Posterior cingulate gyrus (tissue), 11 donors: Measurements from ENCODE around the gene NHP2.

Source experiments
- DNase-seq, 10 donors: peaks; one replicate each; pipeline versions ENCODE4 v3.0.0 to v3.0.0-alpha.2; 2020 to 2021; ENCODE audit warnings: mixed read lengths in 3 of 10
- intact Hi-C: fragments of 100-400 bp; cut with DNase I; formaldehyde crosslinking; loops from one replicate; pipeline ENCODE4 v1.15.1; 2023

NHP2 gene

DNA sequence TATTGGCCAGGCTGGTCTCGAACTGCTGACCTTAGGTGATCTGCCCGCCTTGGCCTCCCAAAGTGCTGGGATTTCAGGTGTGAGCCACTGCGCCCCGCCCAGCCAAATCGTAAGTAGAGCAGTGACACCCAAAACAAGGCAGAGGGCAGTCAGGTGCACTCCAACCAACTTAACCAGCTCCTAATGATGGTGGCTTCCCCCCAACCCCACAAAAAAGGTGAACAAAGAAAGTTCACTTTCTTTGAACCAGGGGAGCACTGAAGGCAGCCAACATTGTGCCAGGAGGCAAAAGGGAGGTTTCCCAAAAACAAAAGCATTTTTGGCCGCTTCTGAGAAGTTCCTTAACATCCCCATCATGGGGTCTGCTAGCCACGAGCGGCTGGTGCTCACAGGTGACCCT is 23.9 kb upstream of the NHP2 start:
- DNase-seq = no peak
- intact Hi-C loops = no loop called here

DNA sequence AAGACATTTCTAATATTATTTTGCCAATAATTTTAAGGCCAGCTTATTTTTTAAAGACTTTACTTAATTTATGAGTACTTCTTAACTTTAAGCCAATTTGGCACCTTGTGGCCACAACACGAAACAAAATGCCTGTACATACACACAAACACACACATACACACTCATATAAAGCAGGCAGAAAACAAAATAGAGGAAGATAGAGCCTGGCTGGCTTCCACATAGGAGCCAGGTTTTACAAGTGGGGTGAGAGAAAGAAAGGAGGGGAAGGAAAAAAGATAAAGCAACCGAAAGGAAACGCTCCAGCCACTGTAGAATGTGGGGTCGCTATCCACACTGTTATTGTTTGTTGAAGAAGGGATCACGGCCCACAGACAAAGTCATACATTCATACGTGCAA is 23.1 kb upstream of the NHP2 start:
- intact Hi-C loops = no loop called here
- no peak for DNase-seq

DNA sequence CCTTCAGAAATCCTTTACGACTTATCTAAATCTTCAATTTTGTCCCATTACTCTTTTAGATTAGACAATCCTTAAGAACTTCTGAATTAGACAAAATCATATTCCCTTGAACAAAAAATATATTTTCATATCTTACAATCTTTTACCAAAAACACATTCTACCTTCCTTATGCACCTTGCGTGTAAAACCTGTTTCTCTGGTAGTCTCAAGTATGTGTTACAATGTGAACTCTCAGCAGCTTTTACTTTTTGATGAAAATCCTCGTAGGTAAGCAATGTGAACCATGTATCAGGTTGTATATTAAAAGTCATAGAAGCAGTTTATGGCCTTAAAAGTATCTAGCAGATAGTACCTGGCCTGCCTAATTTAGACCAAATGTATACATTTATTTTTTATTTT is 20.8 kb upstream of the NHP2 start:
- intact Hi-C loops = no loop called here
- DNase-seq = no peak

DNA sequence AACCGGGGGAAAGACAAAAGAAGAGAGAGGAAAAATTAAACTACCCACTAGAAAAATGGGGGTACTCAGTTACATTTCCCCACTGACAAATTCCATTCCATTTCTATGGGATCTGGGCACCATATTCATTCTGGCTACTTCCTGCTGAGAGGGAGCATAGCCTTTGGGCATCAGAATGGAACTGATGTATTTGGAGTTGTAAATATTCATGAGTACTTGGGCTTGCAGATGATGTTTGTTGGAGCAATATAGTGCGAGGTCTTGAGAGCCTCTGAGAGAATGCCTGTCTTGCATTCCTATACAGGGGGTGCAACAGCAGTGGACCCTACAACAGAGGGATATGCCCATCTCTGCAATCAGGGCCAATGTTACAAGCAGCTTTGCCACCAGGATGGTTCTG is 16.8 kb upstream of the NHP2 start:
- DNase-seq = no peak
- intact Hi-C loops = no loop called here

DNA sequence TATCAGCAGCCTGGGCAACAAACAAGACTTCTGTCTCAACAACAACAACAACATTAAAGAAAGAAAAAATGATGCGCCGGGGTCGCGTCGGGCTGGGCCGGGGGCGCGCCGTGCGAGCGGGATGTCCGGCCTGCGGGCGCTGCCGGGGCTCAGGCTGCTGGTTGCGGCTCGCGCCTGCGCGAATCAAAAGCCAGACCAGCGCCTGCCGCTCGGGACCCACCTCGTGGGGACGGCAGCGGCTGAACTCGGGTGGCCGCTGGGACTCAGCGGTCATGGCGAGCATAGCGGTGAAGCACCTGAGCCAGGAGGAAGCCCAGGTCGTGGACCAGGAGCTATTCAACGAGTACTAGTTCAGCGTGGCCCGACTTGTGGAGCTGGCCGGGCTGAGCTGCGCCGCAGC is 11.9 kb upstream of the NHP2 start:
- intact Hi-C loops = no loop called here
- peak in 1 of 10 donors; percentile 78 for DNase-seq

DNA sequence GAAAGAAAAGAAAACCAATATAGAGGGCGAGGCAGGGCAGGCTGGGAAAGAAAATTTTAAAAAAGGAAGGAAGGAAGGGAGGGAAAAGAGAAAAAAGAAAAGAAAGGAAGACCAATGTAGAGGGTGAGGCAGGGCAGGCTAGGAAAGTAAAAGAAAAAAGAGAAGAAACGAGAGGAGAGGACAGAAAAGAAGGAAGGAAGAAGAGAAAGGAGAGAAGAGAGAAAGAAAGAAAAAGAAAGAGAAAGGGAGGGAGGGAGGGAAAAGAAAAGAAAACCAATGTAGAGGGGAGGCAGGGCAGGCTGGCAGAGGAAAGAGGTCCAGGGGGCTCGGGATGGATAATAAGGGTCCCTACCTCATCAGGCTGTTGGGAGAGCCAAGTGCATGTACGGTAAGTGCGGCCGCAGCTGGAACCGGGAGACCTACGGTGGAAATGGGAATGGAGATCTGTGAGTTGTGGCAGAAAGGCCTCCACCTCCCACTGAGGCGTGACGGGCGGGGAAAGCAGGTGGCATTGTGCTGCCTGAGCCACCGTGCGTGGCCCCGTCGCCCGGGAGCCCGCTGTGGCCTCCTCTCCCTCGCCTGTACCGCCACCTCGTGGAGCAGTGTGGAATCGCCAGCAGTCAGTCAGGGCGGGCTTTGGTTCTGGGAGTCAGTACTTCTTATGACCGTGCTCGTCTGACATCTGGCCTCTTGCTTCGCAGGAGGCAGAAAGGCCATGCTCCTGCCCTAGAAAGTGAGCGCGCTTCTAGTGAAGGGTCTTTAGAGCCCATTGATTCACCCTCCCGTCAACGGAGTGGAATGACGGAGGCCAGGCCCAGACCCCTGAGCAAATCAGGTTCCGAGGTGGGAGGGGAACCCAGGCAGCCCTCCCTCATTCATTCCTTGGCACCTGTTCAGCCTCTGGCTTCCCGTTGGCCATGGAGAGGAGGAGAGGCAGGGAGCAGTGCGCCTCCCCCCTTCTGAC is 10.4 kb upstream of the NHP2 start:
- intact Hi-C loops = loop anchor here (1.0 to 5.0 kb wide), 2 partner anchors 88 to 102 kb away; no protein-coding TSS in a partner anchor
- DNase-seq = peak; percentile 71 to 97 (median 90)

DNA sequence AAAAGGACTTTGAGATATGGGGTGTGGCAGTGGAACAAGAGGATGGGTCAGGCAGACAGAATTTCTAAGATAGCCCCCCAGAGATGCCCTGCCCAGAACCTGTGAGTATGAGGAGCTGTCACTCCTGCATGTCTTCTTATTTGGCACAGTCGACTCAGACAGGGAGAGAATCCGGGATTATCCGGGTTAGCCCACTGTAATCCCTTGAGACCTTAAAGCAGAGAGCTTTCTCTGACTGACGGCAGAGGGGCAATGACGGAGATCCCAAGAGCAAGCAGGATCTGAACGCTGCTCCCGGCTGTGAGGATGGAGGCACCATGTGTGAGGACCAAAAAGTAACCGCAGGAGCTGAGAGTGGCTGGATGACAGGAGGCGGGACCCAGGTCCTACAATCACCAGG is 8.8 kb upstream of the NHP2 start:
- intact Hi-C loops = loop anchor here (5.0 kb wide), 1 partner anchor 100 kb away; no protein-coding TSS in a partner anchor
- no peak for DNase-seq

DNA sequence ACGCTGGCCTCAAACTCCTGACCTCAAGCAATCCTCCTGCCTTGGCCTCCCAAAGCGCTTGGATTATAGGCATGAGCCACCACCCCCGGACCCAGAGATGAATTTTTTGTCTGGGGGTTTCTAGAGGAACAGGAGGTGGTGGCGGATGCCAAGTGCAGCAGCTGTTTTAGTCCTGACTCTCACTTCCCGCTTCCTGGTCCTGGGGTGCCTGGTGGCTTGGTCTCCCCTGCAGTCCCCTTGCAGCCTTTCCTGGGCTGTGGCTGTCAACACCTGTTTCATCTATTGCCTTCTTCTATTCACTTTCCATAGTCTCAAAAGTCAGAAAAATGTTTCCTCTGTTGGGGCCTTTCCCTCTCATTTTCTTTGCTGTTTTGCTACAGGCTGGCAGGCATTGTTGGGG is 6.5 kb upstream of the NHP2 start:
- DNase-seq = no peak
- intact Hi-C loops = loop anchor here (5.0 kb wide), 1 partner anchor 98 kb away; no protein-coding TSS in a partner anchor

DNA sequence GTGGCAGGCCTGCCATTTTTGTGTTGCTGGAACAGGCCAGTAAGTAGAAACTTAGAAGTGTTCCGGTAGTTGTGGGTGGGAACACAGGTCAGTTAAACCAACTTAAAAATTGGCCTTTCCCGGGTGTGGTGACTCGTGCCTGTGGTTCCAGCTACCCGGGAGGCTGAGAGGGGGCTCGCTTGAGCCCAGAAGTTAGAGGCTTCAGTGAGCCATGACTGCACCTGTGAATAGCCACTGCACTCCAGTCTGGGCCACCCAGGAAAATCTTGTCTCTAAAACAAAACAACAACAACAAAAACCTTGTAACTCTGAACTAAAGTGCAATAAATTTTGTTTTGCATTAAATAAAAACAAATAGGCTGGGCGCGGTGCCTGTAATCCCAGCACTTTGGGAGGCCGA is 1.4 kb upstream of the NHP2 start:
- peak in 1 of 10 donors; percentile 43 for DNase-seq
- intact Hi-C loops = no loop called here

DNA sequence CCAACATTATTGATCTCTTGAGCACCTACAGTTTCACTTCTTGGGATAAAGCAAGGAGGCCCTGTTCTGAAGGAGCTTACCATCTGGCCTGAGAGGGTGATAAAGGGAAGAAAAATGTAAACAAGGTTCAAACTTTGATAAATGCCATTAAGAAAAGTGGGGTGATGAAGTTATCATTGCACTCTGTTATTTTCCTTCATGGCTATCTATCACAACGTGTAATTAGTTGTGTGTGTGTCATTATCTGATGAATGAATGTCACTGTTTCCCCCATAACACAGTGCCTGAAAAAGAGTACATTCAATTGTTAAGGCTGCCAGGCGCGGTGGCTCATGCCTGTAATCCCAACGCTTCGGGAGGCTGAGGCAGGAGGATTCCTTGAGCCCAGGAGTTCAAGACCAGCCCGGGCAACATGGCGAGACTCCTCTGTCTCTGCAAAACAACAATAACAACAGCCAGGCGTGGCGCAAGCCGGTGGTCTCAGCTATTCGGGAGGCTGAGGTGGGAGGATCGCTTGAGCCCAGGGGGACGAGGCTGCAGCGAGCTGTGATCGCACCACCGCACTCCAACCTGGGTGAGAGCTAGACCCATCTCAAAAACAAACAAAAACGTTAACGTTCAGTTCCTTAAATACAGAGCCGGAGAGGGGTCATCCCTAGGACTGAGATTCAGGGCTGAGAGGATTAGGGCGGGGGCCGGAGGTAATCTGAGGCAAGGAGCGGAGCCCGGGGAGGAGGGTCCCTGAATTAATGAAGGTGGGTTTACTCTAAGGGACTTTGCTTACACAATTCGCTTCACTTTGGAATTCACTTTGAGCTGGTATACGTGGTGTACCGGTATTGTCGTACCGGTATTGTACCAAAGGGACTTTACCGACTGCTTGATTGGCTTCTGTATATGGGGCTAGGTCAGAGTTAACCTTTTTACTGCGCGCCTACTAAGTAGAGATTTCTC is 917 bp downstream of the NHP2 start:
- DNase-seq = no peak
- intact Hi-C loops = no loop called here

DNA sequence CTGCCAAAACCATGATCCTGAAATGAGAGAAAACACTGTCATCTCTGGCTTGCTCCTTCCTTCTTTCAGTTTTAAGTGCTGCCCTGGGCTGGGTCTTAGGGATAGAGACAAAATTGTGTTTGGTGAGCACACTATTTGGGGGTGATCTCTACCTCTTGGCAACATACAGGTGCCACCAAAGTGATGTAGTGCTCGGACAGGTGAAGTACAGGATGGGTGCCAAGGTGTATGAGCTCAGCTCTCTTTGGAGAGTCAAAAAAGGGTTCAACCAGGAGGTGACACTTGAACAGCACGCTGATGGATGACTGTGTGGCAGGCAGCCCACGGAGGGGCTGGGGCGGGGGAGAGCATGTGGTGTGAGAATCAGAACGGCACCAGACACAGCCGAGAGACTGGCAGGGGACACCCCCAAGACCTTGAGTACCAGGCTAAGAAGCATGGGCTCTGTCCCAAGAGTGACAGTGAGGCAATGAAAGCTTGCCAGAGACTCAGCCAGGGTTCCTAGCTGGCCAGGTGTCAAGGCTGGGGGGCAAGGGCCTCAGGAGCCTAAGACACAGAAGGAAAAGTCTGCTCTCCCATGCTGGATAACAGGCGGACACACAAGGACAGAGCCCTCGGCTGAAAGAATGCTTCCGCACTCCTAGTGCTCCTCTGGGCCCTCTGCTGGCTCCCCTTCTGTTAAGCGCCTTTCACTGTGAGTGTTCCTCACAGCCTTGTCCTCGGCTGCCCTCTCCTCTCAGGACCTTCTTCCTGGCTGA is 2.5 kb downstream of the NHP2 start:
- intact Hi-C loops = no loop called here
- DNase-seq = peak in 1 of 10 donors; percentile 48

DNA sequence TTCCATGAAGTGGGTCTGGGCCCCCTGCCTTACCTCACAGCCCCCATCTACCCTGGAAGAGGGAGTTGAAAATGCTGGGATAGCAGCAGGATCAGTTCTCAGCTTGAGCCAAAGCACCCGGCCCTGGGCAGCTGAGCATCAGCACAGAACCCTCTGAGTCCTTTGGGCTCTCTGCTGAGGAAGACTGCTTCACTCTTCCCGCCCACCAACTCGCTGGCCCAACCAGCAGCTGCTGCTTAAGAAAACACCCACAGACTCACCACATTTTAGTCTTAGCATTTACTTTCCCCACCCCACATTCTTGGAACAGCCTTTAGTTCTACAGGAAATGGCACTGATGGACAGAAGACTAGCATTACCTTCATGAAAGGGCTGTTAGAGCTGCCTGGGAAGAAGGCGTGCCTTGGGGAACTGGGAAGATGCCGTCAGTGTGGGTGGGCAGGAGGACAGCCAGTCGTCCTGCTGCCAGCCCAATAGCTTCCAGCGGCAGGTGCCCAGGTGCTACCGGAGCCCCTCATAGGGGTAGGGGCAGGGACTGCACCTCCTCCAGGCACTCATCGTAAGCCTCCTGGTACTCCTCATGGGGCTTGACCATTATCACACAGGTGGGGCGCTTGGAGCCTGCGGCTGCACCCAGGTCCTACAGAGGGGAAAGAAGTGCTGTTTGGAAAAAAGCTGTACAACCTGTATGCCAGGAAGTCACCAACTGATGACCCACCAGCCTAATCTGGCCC is 4.3 kb downstream of the NHP2 start:
- intact Hi-C loops = no loop called here

DNA sequence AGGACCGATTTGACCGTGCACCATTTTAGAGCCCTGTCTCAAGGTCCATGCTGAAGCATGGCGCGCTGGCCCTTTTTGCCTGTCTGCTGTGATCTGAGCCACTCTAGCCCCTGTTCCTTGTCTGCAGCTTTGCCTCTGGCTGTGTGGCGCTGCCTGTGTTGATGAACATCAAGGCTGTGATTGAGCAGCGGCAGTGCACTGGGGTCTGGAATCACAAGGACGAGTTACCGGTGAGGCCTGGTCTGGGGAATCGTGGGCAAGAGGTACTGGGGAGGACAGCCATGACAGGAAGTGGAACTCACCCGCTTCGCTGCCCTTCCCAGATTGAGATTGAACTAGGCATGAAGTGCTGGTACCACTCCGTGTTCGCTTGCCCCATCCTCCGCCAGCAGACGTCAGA is 6.3 kb downstream of the NHP2 start:
- intact Hi-C loops = no loop called here
- DNase-seq = peak in 2 of 10 donors; percentile 55

More for the DNA sequence above, 4.3 kb downstream of the NHP2 start:
- DNase-seq = peak in 5 of 10 donors; percentile 27 to 88 (median 52)

DNA sequence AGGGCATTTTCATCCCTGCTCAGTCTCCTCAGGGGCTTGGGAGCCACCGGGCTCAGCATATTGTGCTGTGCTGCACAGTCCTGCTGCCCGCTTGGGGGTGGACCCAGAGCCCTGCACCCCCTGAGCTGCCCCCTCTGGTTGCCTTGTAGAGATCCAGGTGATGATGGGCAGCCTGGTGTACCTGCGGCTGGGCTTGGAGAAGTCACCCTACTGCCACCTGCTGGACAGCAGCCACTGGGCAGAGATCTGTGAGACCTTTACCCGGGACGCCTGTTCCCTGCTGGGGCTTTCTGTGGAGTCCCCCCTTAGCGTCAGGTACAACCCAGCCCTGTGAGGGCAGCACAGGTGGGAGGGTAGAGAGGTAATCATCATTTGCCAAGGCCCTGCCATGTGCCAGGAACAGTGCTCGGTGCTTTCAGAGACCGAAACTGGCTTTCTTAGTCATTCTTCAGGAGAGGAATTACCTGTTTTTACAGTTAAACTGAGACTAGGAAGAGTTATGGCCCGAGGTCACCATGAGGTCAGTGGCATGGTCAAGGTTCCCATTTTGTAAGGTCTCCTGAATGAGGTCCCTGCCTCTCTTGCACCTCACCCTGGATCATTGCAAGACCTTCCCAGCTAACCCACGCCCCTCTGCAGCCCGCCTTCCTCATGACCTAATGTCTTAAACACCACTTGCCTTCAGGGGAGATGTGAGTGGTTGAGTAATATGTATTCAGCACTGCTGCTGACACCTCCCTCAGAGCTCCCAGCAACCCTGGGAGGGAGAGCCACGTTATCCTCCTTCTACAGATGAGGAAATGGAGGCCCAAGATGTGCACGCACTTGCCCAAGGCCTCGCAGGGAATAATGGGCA is 7.5 kb downstream of the NHP2 start:
- peak in 7 of 10 donors; percentile 36 to 92 (median 60) for DNase-seq
- intact Hi-C loops = no loop called here

DNA sequence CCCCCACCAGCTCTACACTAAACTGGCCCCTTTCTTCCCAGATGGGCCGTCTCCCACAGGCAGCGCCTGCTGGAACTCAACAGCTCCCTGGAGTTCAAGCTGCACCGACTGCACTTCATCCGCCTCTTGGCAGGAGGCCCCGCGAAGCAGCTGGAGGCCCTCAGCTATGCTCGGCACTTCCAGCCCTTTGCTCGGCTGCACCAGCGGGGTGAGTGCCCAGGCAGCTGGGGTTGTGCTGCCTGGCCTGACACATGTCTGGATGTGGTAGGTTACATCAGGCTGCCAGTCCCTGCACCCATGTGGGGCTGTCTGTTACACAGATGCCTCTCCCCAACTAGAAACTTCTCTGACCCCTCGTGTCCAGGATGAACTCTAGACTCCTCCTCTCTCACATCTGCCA is 9.8 kb downstream of the NHP2 start:
- intact Hi-C loops = no loop called here
- DNase-seq = peak in 3 of 10 donors; percentile 69 to 85 (median 74)

DNA sequence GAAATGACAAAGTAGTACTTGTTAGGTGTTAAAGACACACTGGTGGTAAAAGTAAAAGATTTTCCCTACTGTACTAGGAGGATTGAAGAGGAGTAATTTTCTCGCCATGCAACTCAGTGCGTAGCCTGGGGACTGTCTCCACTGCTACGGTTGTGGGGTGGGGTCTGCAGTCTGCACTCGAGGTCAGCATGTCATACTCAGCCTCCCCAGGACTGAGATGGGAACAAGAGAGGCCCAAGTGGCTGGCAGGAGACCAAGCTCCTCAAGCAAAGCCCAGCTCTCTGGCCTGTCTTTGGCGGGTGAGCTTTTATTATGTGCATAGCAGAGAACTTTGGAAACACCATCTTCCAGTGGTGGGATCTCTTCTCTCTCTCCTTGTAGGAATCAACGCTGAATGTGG is 10.4 kb downstream of the NHP2 start:
- intact Hi-C loops = no loop called here
- peak in 3 of 10 donors; percentile 26 to 70 (median 70) for DNase-seq

DNA sequence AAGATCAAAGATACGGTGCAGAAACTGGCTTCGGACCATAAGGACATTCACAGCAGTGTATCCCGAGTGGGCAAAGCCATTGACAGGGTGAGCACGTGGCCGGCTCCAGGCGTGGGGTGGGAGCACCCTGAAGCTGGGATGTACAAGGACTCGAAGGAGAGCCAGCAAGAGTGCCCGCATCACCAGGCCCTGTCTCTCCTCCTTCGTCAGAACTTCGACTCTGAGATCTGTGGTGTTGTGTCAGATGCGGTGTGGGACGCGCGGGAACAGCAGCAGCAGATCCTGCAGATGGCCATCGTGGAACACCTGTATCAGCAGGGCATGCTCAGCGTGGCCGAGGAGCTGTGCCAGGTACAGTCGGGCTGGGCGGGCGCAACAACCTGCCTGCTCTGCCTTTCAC is 11.0 kb downstream of the NHP2 start:
- peak in 2 of 10 donors; percentile 16 to 65 for DNase-seq
- intact Hi-C loops = no loop called here

DNA sequence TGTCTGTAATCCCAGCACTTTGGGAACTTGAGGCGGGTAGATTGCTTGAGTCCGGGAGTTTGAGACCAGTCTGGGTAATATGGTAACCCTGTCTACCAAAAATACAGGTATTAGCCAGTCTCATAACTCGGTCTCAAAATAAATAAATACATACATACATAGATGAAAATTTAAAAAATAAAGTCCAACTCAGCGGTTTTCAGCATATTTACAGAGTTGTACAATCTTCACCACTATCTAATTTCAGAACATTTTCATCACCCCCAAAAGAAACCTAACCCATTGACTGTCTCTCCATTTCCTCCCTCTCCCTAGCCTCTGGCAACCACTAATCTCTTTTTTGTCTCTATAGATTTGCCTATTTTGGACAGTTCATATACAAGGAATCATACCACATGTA is 12.1 kb downstream of the NHP2 start:
- DNase-seq = no peak
- intact Hi-C loops = no loop called here
